Smooth muscle cell (in vitro differentiated cells): ENCODE results near the gene IMMT. TPM values are rescaled to one million over a fixed set of nuclear protein-coding genes. Genes with fewer than 3 reads are reported as not detected.
A peak's percentile ranks its signal among the peaks of the same experiment; 100 is the strongest.

Experiments
- DNase-seq: peaks from one replicate; lab custom pipeline; 2025; ENCODE audit not compliant: unreplicated experiment; lab: John Stamatoyannopoulos, UW
- H2AFZ ChIP-seq: fragments of 200-600 bp; sonication (generic); 2 replicates; pipeline ENCODE4 v1.6.0; 2016; ENCODE audit warnings: antibody characterized with exemption, low read depth, mild to moderate bottlenecking
- H3F3A ChIP-seq: fragments of 200-600 bp; sonication (generic); 2 replicates; pipeline ENCODE4 v1.6.0; 2017; ENCODE audit warnings: antibody characterized with exemption, low read depth
- H3K27ac ChIP-seq: fragments of 200-600 bp; sonication (generic); 2 replicates; pipeline ENCODE4 v1.5.1; 2016; ENCODE audit warnings: low read depth, mild to moderate bottlenecking
- H3K27me3 ChIP-seq: fragments of 200-600 bp; sonication (generic); 2 replicates; pipeline ENCODE4 v1.6.1; 2016; ENCODE audit warnings: low read depth, mild to moderate bottlenecking
- H3K36me3 ChIP-seq: fragments of 200-600 bp; sonication (generic); 2 replicates; pipeline ENCODE4 v1.5.1; 2016; ENCODE audit warnings: low read depth
- H3K4me1 ChIP-seq: fragments of 200-600 bp; sonication (generic); 2 replicates; pipeline ENCODE4 v1.5.1; 2016; ENCODE audit warnings: low read depth
- H3K4me2 ChIP-seq: fragments of 200-600 bp; sonication (generic); 2 replicates; pipeline ENCODE4 v1.6.0; 2016; ENCODE audit warnings: mild to moderate bottlenecking
- H3K4me3 ChIP-seq: fragments of 200-600 bp; sonication (generic); 2 replicates; pipeline ENCODE4 v1.5.1; 2016; ENCODE audit warnings: mild to moderate bottlenecking
- H3K79me2 ChIP-seq: fragments of 200-600 bp; sonication (generic); 2 replicates; pipeline ENCODE4 v1.6.0; 2016; ENCODE audit warnings: low read depth, mild to moderate bottlenecking
- H3K9ac ChIP-seq: fragments of 200-600 bp; sonication (generic); 2 replicates; pipeline ENCODE4 v1.6.0; 2016; ENCODE audit warnings: low read depth
- H3K9me3 ChIP-seq: fragments of 200-600 bp; sonication (generic); replicated peaks from 2 replicates; pipeline ENCODE4 v1.5.1; 2016; ENCODE audit warnings: low read depth
- H4K20me1 ChIP-seq: fragments of 200-600 bp; sonication (generic); 2 replicates; pipeline ENCODE4 v1.6.0; 2016; ENCODE audit warnings: low read depth
- WGBS: methylation state at CpG from one replicate; pipeline ENCODE4 v1.1.7; 2016; ENCODE audit warnings: low lambda C conversion rate; 5-methylcytosine and 5-hydroxymethylcytosine counted together
- polyA plus RNA-seq: library from polyadenylated mRNA; unstranded; fragments of >200 nt; fragmentation: Nextera tagmentation; extraction: Ambion mirVana; gene quantifications from 2 replicates; pipeline ENCODE4 v1.2.1, GENCODE V29; 2016
- total RNA-seq: library from RNA; depleted of rRNA; stranded (reverse); fragments of >200 nt; gene quantifications from 2 replicates; pipeline ENCODE4 v1.2.3, GENCODE V29; 2014
- TF ChIP-seq, protein P1 (sequence below): fragments of 200-600 bp; sonication (generic); IDR thresholded peaks from 2 replicates; pipeline ENCODE4 v1.5.1; 2017; ENCODE audit warnings: borderline replicate concordance, mild to moderate bottlenecking, antibody characterized with exemption; ENCODE audit not compliant: insufficient read depth, poor library complexity, severe bottlenecking

Gene IMMT
- total and polyA plus RNA-seq, 2 experiments from 2014 or later = 71.1 to 74.5 TPM

DNA sequence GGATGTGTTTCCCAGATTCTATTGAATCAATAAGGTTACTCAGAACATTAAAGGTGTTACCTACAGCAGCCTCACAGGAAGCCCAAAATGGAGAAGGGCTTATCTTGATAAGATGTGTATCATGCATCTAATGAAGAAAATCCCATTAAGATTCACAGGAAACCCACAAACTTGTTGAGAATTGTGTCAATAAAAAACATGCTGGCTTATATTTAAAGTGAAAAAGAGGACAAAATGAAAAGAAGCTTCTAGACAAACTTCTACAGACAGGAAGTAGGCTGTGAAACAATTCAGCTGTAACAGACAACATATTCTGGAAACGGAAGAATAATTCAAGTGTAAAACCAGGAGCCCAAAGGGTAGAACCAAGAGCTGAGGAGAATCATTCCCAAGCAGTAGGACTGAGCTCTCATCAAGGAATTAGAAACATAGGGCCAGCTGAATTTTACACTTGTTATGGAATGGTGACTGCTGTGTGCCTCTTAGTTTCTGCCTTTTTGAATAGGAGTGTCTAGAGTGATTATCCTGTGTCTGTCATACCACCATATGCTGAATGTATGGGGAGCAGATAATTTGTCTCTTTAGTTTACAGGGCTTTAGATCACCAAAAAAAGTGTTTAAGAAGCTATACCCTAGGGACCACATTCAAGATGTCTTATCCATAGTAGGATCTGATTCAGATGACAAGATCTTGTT is 9.6 kb downstream of the IMMT start:
- Histone ChIP-seq H3K4me2 (no peak overlapping the region), H4K20me1 (peaks cover 98% of the 10 kb centered on the region), H2AFZ (no peak overlapping the region), H3K27me3 (no peaks in the 10 kb centered on the region), H3F3A (no peaks in the 10 kb centered on the region), H3K36me3 (no peaks in the 10 kb centered on the region), H3K4me3 (no peak overlapping the region), H3K9me3 (no peaks in the 10 kb centered on the region), H3K79me2 (peaks cover 99% of the 10 kb centered on the region), H3K9ac (no peak overlapping the region), H3K4me1 (no peaks in the 10 kb centered on the region), H3K27ac (peak overlapping the region; percentile 1)
- TF ChIP-seq, protein P1, sequence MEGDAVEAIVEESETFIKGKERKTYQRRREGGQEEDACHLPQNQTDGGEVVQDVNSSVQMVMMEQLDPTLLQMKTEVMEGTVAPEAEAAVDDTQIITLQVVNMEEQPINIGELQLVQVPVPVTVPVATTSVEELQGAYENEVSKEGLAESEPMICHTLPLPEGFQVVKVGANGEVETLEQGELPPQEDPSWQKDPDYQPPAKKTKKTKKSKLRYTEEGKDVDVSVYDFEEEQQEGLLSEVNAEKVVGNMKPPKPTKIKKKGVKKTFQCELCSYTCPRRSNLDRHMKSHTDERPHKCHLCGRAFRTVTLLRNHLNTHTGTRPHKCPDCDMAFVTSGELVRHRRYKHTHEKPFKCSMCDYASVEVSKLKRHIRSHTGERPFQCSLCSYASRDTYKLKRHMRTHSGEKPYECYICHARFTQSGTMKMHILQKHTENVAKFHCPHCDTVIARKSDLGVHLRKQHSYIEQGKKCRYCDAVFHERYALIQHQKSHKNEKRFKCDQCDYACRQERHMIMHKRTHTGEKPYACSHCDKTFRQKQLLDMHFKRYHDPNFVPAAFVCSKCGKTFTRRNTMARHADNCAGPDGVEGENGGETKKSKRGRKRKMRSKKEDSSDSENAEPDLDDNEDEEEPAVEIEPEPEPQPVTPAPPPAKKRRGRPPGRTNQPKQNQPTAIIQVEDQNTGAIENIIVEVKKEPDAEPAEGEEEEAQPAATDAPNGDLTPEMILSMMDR = no peak
- WGBS = 92% methylated on average over 1 of the region's 1 CpG
- no peak for DNase-seq

DNA sequence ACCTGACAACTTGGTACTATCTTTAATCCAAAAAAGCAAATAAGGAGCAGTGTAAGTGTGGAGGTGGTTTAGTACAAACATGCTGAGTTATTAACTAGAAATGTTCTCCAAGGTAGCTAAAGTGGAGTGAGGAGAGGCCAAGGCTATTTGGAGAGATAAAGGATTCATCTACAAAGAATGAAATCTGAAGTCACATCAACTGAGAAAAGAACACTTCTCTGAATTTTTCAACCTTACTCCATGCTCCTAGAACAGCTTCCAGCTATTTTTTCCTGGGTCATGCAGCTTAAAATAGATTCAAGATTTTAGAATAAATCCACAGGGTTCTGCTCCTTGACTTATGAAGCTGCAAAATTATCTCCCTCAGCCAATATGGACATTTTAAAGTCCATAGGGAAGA is 18.7 kb downstream of the IMMT start:
- Histone ChIP-seq H3K4me1 (no peaks in the 10 kb centered on the region), H3K4me2 (no peak overlapping the region), H3K79me2 (peaks cover 15% of the 10 kb centered on the region), H3K27me3 (no peaks in the 10 kb centered on the region), H3F3A (no peaks in the 10 kb centered on the region), H4K20me1 (peaks cover 32% of the 10 kb centered on the region), H2AFZ (no peak overlapping the region), H3K36me3 (peaks cover 3% of the 10 kb centered on the region), H3K9me3 (no peaks in the 10 kb centered on the region), H3K9ac (no peak overlapping the region), H3K27ac (no peak overlapping the region), H3K4me3 (no peak overlapping the region)
- DNase-seq = no peak
- TF ChIP-seq, protein P1 = no peak

DNA sequence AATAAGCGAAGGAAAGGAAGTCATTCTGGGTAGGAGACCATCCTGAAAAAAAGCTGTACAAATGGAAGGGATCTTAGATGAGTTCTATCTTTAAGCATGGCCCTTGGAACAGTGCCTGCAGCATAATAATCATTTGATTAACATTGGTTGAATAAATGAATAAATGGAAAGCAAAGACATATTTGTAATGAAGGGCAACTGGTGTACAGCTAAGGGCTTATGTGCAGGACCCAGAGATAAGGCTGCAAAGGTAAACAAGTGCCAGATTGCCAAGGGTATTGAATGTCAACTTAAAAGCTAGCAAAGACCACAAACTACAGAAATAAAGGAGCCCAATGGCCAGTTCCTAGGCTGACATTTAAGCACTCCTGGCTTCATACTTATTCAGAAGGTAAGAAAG is 19.4 kb downstream of the IMMT start:
- Histone ChIP-seq H3K9me3 (no peaks in the 10 kb centered on the region), H3K27me3 (no peaks in the 10 kb centered on the region), H4K20me1 (peaks cover 26% of the 10 kb centered on the region), H3K27ac (no peak overlapping the region), H3K4me1 (no peaks in the 10 kb centered on the region), H3K4me2 (no peak overlapping the region), H3K79me2 (peaks cover 7% of the 10 kb centered on the region), H3K4me3 (no peak overlapping the region), H3K9ac (no peak overlapping the region), H3F3A (no peaks in the 10 kb centered on the region), H3K36me3 (peaks cover 3% of the 10 kb centered on the region), H2AFZ (no peak overlapping the region)
- no peak for DNase-seq
- 90% methylated on average over 1 of the region's 1 CpG for WGBS
- TF ChIP-seq, protein P1 = no peak

DNA sequence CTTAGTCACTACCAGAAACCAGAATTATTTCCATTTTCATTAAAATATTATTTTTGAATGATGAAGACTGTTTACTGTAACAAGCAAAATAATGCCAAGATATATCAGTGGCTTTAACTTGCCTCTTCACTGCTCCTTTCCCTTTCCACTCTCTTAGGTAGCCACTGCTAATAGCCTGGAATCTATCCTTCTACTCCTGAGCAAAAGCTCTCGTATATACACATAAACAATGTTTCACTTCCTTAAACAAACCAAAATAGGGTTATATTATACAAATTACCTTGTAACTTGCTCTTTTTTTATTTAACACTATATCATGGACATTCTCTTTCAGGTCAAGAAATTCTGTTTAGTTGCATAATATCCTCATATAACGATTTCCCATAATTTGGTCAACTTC is 20.8 kb downstream of the IMMT start:
- H3K9me3 ChIP-seq = no peaks in the 10 kb centered on the region
- H3K36me3 ChIP-seq = peaks cover 3% of the 10 kb centered on the region
- TF ChIP-seq, protein P1 = no peak
- no peak overlapping the region for H3K27ac ChIP-seq
- H4K20me1 ChIP-seq = peaks cover 16% of the 10 kb centered on the region
- no peak overlapping the region for H3K9ac ChIP-seq
- H3F3A ChIP-seq = no peaks in the 10 kb centered on the region
- peaks cover 7% of the 10 kb centered on the region for H3K79me2 ChIP-seq
- H3K27me3 ChIP-seq = no peaks in the 10 kb centered on the region
- H2AFZ ChIP-seq = no peak overlapping the region
- no peak overlapping the region for H3K4me2 ChIP-seq
- WGBS = 93% methylated on average over 2 of the region's 2 CpGs
- no peaks in the 10 kb centered on the region for H3K4me1 ChIP-seq
- H3K4me3 ChIP-seq = no peak overlapping the region
- DNase-seq = no peak
